ENCODE data around the gene PCNX4. TPM values are rescaled to one million over a fixed set of nuclear protein-coding genes. Genes with fewer than 3 reads are reported as not detected.

PCNX4 gene
- total RNA-seq, 2 donors from 2014 or later = 36.1 to 45.4 TPM

- Mint-ChIP-seq H3K9me3 (no peaks in the 10 kb centered on the region), H3K27me3 (ENCODE audit: low read depth) (no peaks in the 10 kb centered on the region), H3K36me3 (ENCODE audit: insufficient read depth in 2 of 2) (no peaks in the 10 kb centered on the region), H3K4me1 (ENCODE audit: low read depth) (peaks cover 37% of the 10 kb centered on the region), H3K4me3 (no peak overlapping the region), H3K27ac (no peak overlapping the region)
- ATAC-seq (replicated peaks in 1 of 2) (no peak), DNase-seq (no peak)
Measured at GRCh38 chr14:60184905-60185555, 93.3 kb downstream of the PCNX4 start.

- H3K27ac Mint-ChIP-seq = no peak overlapping the region
- H3K9me3 Mint-ChIP-seq = no peaks in the 10 kb centered on the region
- ATAC-seq (replicated peaks in 1 of 2) (no peak), DNase-seq (no peak)
- no peaks in the 10 kb centered on the region for H3K27me3 Mint-ChIP-seq (ENCODE audit: low read depth)
- H3K4me3 Mint-ChIP-seq = no peak overlapping the region
- H3K4me1 Mint-ChIP-seq (ENCODE audit: low read depth) = peaks cover 36% of the 10 kb centered on the region
- no peaks in the 10 kb centered on the region for H3K36me3 Mint-ChIP-seq (ENCODE audit: insufficient read depth in 2 of 2)
Measured at GRCh38 chr14:60188115-60188514, 96.4 kb downstream of the PCNX4 start.

- ATAC-seq (replicated peaks in 1 of 2) = no peak
- Mint-ChIP-seq H3K27ac (no peak overlapping the region), H3K27me3 (ENCODE audit: low read depth) (no peaks in the 10 kb centered on the region), H3K4me1 (ENCODE audit: low read depth) (peaks cover 30% of the 10 kb centered on the region), H3K9me3 (no peaks in the 10 kb centered on the region), H3K4me3 (no peak overlapping the region), H3K36me3 (ENCODE audit: insufficient read depth in 2 of 2) (no peaks in the 10 kb centered on the region)
- DNase-seq = no peak
Measured at GRCh38 chr14:60188696-60189095, 97.0 kb downstream of the PCNX4 start.

- no peak overlapping the region for H3K4me3 Mint-ChIP-seq
- DNase-seq (no peak), ATAC-seq (replicated peaks in 1 of 2) (no peak)
- no peaks in the 10 kb centered on the region for H3K36me3 Mint-ChIP-seq (ENCODE audit: insufficient read depth in 2 of 2)
- H3K9me3 Mint-ChIP-seq = no peaks in the 10 kb centered on the region
- H3K27ac Mint-ChIP-seq = no peak overlapping the region
- H3K27me3 Mint-ChIP-seq (ENCODE audit: low read depth) = no peaks in the 10 kb centered on the region
- peaks cover 15% of the 10 kb centered on the region for H3K4me1 Mint-ChIP-seq (ENCODE audit: low read depth)
Measured at GRCh38 chr14:60189923-60190840, 98.5 kb downstream of the PCNX4 start.

- ATAC-seq (replicated peaks in 1 of 2) (peak in 1 of 2 donors; percentile 46), DNase-seq (no peak)
- Mint-ChIP-seq H3K4me3 (no peak overlapping the region), H3K9me3 (peaks cover 4 to 11% of the 10 kb centered on the region in 2 donors), H3K4me1 (ENCODE audit: low read depth) (peaks cover 11% of the 10 kb centered on the region), H3K36me3 (ENCODE audit: insufficient read depth in 2 of 2) (peaks cover 9 to 13% of the 10 kb centered on the region in 2 donors), H3K27ac (peak overlapping the region; percentile 79), H3K27me3 (ENCODE audit: low read depth) (no peaks in the 10 kb centered on the region)
Measured at GRCh38 chr14:60195179-60195810, 103.6 kb downstream of the PCNX4 start.

- ATAC-seq (replicated peaks in 1 of 2) = peak; percentile 36 to 53
- H3K27ac Mint-ChIP-seq = peak overlapping the region; percentile 79
Measured at GRCh38 chr14:60196291-60196690, 104.6 kb downstream of the PCNX4 start.

GRCh38 chr14:60197629-60198303 lies 106.0 kb downstream of the PCNX4 start:
- Mint-ChIP-seq H3K4me1 (ENCODE audit: low read depth) (peaks cover 10% of the 10 kb centered on the region), H3K27me3 (ENCODE audit: low read depth) (no peaks in the 10 kb centered on the region), H3K4me3 (no peak overlapping the region), H3K36me3 (ENCODE audit: insufficient read depth in 2 of 2) (peaks cover 9 to 14% of the 10 kb centered on the region in 2 donors), H3K27ac (no peak overlapping the region), H3K9me3 (peaks cover 4 to 13% of the 10 kb centered on the region in 2 donors)
- DNase-seq (no peak), ATAC-seq (replicated peaks in 1 of 2) (no peak)

More at GRCh38 chr14:60196291-60196690, 104.6 kb downstream of the PCNX4 start:
- Mint-ChIP-seq H3K4me3 (no peak overlapping the region), H3K9me3 (peaks cover 4 to 11% of the 10 kb centered on the region in 2 donors), H3K27me3 (ENCODE audit: low read depth) (no peaks in the 10 kb centered on the region), H3K36me3 (ENCODE audit: insufficient read depth in 2 of 2) (peaks cover 9 to 14% of the 10 kb centered on the region in 2 donors), H3K4me1 (ENCODE audit: low read depth) (peaks cover 10% of the 10 kb centered on the region)
- no peak for DNase-seq

GRCh38 chr14:60199321-60199720 lies 107.6 kb downstream of the PCNX4 start:
- no peak overlapping the region for H3K4me3 Mint-ChIP-seq
- H3K9me3 Mint-ChIP-seq = peaks cover 4 to 13% of the 10 kb centered on the region in 2 donors
- no peak overlapping the region for H3K27ac Mint-ChIP-seq
- H3K4me1 Mint-ChIP-seq (ENCODE audit: low read depth) = peaks cover 10% of the 10 kb centered on the region
- ATAC-seq (replicated peaks in 1 of 2) (no peak), DNase-seq (no peak)
- peaks cover 9 to 14% of the 10 kb centered on the region in 2 donors for H3K36me3 Mint-ChIP-seq (ENCODE audit: insufficient read depth in 2 of 2)
- peaks cover 8% of the 10 kb centered on the region for H3K27me3 Mint-ChIP-seq (ENCODE audit: low read depth)

- H3K27ac Mint-ChIP-seq = no peak overlapping the region
- no peak for ATAC-seq (replicated peaks in 1 of 2)
Measured at GRCh38 chr14:60204104-60204842, 112.5 kb downstream of the PCNX4 start.

GRCh38 chr14:60204843-60205774 lies 113.4 kb downstream of the PCNX4 start:
- H3K36me3 Mint-ChIP-seq (ENCODE audit: insufficient read depth in 2 of 2) = peaks cover 0 to 1% of the 10 kb centered on the region in 2 donors

More at GRCh38 chr14:60204104-60204842, 112.5 kb downstream of the PCNX4 start:
- Mint-ChIP-seq H3K9me3 (peaks cover 1 to 10% of the 10 kb centered on the region in 2 donors), H3K4me1 (ENCODE audit: low read depth) (peaks cover 28% of the 10 kb centered on the region), H3K27me3 (ENCODE audit: low read depth) (peaks cover 16% of the 10 kb centered on the region), H3K4me3 (no peak overlapping the region), H3K36me3 (ENCODE audit: insufficient read depth in 2 of 2) (peaks cover 5 to 8% of the 10 kb centered on the region in 2 donors)
- no peak for DNase-seq

GRCh38 chr14:60206249-60206670 lies 114.5 kb downstream of the PCNX4 start:
- Mint-ChIP-seq H3K4me3 (peak overlapping the region; percentile 23 to 79), H3K9me3 (peaks cover 0 to 4% of the 10 kb centered on the region in 2 donors), H3K36me3 (ENCODE audit: insufficient read depth in 2 of 2) (peaks cover 0 to under 1% of the 10 kb centered on the region in 2 donors), H3K27me3 (ENCODE audit: low read depth) (peaks cover 16% of the 10 kb centered on the region), H3K27ac (peak overlapping the region; percentile 77), H3K4me1 (ENCODE audit: low read depth) (peaks cover 28% of the 10 kb centered on the region)
- ATAC-seq (replicated peaks in 1 of 2) (peak; percentile 70 to 71), DNase-seq (no peak)

More at GRCh38 chr14:60204843-60205774, 113.4 kb downstream of the PCNX4 start:
- DNase-seq (no peak), ATAC-seq (replicated peaks in 1 of 2) (peak; percentile 32 to 39)
- Mint-ChIP-seq H3K27me3 (ENCODE audit: low read depth) (peaks cover 16% of the 10 kb centered on the region), H3K27ac (peak overlapping the region; percentile 6), H3K9me3 (peaks cover 0 to 4% of the 10 kb centered on the region in 2 donors), H3K4me3 (peak overlapping the region; percentile 1 to 51), H3K4me1 (ENCODE audit: low read depth) (peaks cover 28% of the 10 kb centered on the region)

Measured in activated T-cell treated with anti-CD3 and anti-CD28 coated beads, Interleukin-2, amount 50 U/mL, for 72 hours (primary cell).